ENCODE measurements around the gene ASB15. TPM values are rescaled to one million over a fixed set of nuclear protein-coding genes. Genes with fewer than 3 reads are reported as not detected.

The ASB15 gene
- total and polyA plus RNA-seq, 8 donors, result not detected

DNA sequence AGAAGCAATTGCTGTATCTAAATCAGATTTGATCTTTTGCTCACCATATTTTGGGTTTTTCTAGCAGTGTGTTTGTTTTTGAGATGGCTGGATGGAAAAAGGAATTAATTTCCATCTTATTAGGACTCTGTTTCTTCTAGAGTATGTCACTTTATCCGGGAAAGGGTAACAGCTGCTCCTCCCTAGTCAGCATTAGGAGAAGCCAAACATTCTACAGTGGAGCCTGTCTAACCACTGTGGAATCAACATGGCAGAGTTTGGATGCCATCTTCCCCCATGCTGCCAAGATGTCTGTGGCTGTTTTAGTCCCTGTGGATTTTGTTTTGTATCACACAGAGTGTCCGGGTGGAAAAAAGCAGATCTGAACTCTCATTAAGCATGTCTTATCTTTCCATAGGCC is 38.0 kb downstream of the ASB15 start:
- TF ChIP-seq, protein P1, sequence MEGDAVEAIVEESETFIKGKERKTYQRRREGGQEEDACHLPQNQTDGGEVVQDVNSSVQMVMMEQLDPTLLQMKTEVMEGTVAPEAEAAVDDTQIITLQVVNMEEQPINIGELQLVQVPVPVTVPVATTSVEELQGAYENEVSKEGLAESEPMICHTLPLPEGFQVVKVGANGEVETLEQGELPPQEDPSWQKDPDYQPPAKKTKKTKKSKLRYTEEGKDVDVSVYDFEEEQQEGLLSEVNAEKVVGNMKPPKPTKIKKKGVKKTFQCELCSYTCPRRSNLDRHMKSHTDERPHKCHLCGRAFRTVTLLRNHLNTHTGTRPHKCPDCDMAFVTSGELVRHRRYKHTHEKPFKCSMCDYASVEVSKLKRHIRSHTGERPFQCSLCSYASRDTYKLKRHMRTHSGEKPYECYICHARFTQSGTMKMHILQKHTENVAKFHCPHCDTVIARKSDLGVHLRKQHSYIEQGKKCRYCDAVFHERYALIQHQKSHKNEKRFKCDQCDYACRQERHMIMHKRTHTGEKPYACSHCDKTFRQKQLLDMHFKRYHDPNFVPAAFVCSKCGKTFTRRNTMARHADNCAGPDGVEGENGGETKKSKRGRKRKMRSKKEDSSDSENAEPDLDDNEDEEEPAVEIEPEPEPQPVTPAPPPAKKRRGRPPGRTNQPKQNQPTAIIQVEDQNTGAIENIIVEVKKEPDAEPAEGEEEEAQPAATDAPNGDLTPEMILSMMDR (IDR thresholded peaks at IDR 0.05), result no peak

DNA sequence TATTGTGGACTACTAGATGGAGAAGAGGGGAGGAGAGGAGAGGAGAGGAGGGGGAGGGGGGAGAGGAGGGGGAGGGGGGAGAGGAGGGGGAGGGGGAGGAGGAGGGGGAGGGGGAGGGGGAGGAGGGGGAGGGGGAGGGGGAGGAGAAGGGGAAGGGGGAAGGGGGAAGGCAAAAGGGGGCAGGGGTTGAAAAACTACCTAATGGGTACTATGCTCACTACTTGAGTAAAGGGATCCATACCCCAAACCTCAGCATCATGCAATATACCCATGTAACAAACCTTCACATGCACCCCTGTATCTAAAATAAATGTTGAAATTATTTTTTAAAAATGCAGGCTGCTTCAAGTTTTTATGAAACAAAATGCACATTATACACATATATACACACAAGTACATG is 39.0 kb downstream of the ASB15 start:
- intact Hi-C loops (cut with DNase I), result no loop called here
- Histone ChIP-seq H3K4me1 (no peaks in the 10 kb centered on the region), H3K27ac (no peak overlapping the region), H3K9me3 (no peaks in the 10 kb centered on the region), H3K36me3 (no peaks in the 10 kb centered on the region), H3K4me3 (no peak overlapping the region), H3K27me3 (no peaks in the 10 kb centered on the region)
- DNase-seq (no peak), ATAC-seq (no peak)
- TF ChIP-seq, protein P1 (IDR thresholded peaks at IDR 0.05), result no peak

More for the DNA sequence above, 38.0 kb downstream of the ASB15 start:
- no peak overlapping the region for H3K4me3 ChIP-seq
- no peaks in the 10 kb centered on the region for H3K36me3 ChIP-seq
- no peaks in the 10 kb centered on the region for H3K4me1 ChIP-seq
- DNase-seq (no peak), ATAC-seq (no peak)
- intact Hi-C loops (cut with DNase I), result no loop called here
- H3K9me3 ChIP-seq, result no peaks in the 10 kb centered on the region
- H3K27ac ChIP-seq, result no peak overlapping the region
- no peaks in the 10 kb centered on the region for H3K27me3 ChIP-seq

DNA sequence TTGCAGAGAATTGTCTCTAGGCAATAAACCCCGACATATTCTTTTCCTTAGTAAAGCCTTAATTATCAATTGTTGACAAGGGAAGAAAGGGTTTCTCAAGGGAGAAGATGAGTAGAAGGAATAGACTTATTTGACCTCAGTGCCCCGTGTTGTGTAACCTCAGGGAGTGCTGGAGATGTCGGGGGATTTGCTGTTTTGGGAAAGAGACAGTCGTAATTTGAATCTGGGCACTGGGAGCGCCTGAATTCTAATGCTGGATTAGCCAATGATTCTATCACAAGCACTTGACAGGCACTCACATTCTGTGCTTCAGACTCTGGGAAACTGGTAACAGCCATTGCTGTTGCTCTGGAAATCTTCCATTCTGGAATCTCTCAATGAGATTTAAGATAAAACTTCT is 40.3 kb downstream of the ASB15 start:
- H3K9me3 ChIP-seq, result no peaks in the 10 kb centered on the region

DNA sequence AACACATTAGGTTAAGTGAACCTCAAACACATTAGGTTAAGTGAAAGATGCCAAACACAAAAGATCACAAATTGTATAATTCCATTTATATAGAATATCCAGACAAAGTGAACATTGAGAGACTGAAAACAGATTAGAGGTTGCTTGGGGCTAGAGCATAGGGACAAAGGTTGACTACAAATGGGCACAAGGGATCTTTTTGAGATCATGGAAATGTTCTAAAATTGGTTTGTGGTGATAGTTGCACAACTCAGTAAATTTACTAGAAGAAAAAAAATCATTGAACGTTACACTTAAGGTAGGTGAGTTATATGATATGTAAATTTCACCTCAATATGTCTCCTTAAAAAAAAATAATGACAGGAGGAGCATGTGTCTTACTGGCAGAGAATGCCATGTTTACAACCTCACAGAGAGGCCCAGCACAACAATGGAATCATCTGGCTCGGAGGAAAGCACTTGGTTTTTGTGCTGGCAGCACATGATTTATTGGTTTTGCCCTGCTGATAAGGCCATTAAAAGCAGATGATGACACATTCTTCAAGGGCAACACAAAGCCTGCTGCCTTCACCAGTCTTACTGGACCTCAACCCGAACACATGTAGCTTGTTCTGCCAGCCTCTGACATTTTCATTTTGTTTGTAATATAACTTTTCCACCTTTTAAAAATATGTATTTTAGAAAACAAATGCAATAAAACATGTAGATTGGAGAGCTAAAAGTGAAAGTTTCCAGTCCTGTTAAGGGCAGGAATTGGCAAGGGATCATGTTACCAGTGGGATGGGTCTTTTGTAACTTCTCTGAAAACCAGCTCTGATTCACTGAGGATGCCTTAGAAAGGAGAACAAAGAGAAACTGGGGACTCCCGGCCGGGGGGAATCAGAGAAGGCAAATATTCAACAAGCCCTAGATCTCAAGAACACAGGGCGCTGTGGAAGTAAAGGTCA is 42.1 kb downstream of the ASB15 start:
- ATAC-seq, result peak; percentile 49
- no peak overlapping the region for H3K4me3 ChIP-seq

More for the DNA sequence above, 40.3 kb downstream of the ASB15 start:
- intact Hi-C loops (cut with DNase I), result no loop called here
- Histone ChIP-seq H3K4me1 (no peaks in the 10 kb centered on the region), H3K36me3 (no peaks in the 10 kb centered on the region), H3K27me3 (no peaks in the 10 kb centered on the region), H3K4me3 (no peak overlapping the region), H3K27ac (no peak overlapping the region)
- ATAC-seq (no peak), DNase-seq (no peak)
- TF ChIP-seq, protein P1 (IDR thresholded peaks at IDR 0.05), result no peak

DNA sequence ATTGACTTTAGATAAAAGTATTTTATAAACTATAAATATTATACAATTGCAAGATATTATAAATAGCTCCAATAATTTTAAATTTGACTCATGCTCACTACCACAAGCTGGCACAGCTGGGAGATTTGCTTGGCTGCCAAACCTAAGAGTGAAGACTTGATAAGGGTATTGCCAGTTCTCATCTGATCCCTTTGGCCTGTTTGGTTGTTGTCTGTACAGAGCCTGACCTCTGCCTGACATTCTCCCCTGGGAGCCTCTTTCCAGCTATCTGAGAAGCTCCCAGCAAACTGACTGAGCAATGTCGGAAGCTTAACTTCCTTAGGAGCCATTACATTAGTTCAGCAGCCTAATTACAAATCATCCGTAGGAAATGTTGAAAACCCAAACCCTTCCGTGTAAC is 43.9 kb downstream of the ASB15 start:
- H3K27me3 ChIP-seq, result no peaks in the 10 kb centered on the region
- H3K9me3 ChIP-seq, result no peaks in the 10 kb centered on the region
- no peak for DNase-seq
- H3K4me3 ChIP-seq, result no peak overlapping the region
- H3K36me3 ChIP-seq, result no peaks in the 10 kb centered on the region
- H3K27ac ChIP-seq, result no peak overlapping the region
- intact Hi-C loops (cut with DNase I), result no loop called here
- H3K4me1 ChIP-seq, result no peaks in the 10 kb centered on the region
- TF ChIP-seq, protein P1 (IDR thresholded peaks at IDR 0.05), result no peak
- ATAC-seq, result no peak

More for the DNA sequence above, 42.1 kb downstream of the ASB15 start:
- no peak overlapping the region for H3K27ac ChIP-seq
- DNase-seq, result peak in 2 of 4 donors; percentile 17 to 39
- no peaks in the 10 kb centered on the region for H3K36me3 ChIP-seq
- intact Hi-C loops (cut with DNase I), result no loop called here
- H3K27me3 ChIP-seq, result no peaks in the 10 kb centered on the region
- TF ChIP-seq, protein P1 (IDR thresholded peaks at IDR 0.05), result no peak
- H3K4me1 ChIP-seq, result no peaks in the 10 kb centered on the region
- no peaks in the 10 kb centered on the region for H3K9me3 ChIP-seq

All from left lung (tissue), 10 donors.